ENCODE measurements around the gene CFTR. TPM values are rescaled to one million over a fixed set of nuclear protein-coding genes. Genes with fewer than 3 reads are reported as not detected.
"Not testable (repeated sequence)": the region's sequence is repeated elsewhere in the genome, so short reads cannot be mapped to it uniquely, and the experiment has no call there.

CFTR gene
- total RNA-seq, 1 experiment from 2014 or later = not detected

GRCh38 chr7:117683430-117684175, 203.8 kb downstream of the CFTR start:
- DNase-seq (ENCODE audit: low read depth) = peak; percentile 37

GRCh38 chr7:117685795-117686194, 206.0 kb downstream of the CFTR start:
- no peak for DNase-seq (ENCODE audit: low read depth)

GRCh38 chr7:117686311-117686935, 206.6 kb downstream of the CFTR start:
- no peak for DNase-seq (ENCODE audit: low read depth)

GRCh38 chr7:117688126-117688525, 208.3 kb downstream of the CFTR start:
- DNase-seq (ENCODE audit: low read depth) = no peak

- DNase-seq (ENCODE audit: low read depth) = no peak
These were observed 209.6 kb downstream of the CFTR start for GRCh38 chr7:117689406-117689805.

GRCh38 chr7:117690147-117690546, 210.3 kb downstream of the CFTR start:
- DNase-seq (ENCODE audit: low read depth) = no peak

GRCh38 chr7:117692338-117692737, 212.5 kb downstream of the CFTR start:
- no peak for DNase-seq (ENCODE audit: low read depth)

- no peak for DNase-seq (ENCODE audit: low read depth)
These were observed 218.2 kb downstream of the CFTR start for GRCh38 chr7:117698018-117698417.

- DNase-seq (ENCODE audit: low read depth) = no peak
These were observed 224.2 kb downstream of the CFTR start for GRCh38 chr7:117704063-117704462.

- DNase-seq (ENCODE audit: low read depth) = no peak
These were observed 225.8 kb downstream of the CFTR start for GRCh38 chr7:117705630-117706029.

- DNase-seq (ENCODE audit: low read depth) = peak; percentile 6
These were observed 226.4 kb downstream of the CFTR start for GRCh38 chr7:117706210-117706609.

- no peak for DNase-seq (ENCODE audit: low read depth)
These were observed 227.3 kb downstream of the CFTR start for GRCh38 chr7:117707080-117707479.

- DNase-seq (ENCODE audit: low read depth) = not testable (repeated sequence)
These were observed 228.3 kb downstream of the CFTR start for GRCh38 chr7:117708173-117708572.

GRCh38 chr7:117711556-117711955, 231.7 kb downstream of the CFTR start:
- DNase-seq (ENCODE audit: low read depth) = no peak

GRCh38 chr7:117715784-117716445, 236.1 kb downstream of the CFTR start:
- peak; percentile 52 for DNase-seq (ENCODE audit: low read depth)

- no peak for DNase-seq (ENCODE audit: low read depth)
These were observed 237.0 kb downstream of the CFTR start for GRCh38 chr7:117716707-117717299.

- no peak for DNase-seq (ENCODE audit: low read depth)
These were observed 237.5 kb downstream of the CFTR start for GRCh38 chr7:117717357-117717756.

Small RNAs within 50 kb of the gene (small RNA-seq; reads per million reads assigned to genes)
- not detected for gene AC000111.1
- gene AC000111.2 = not detected

Other genes starting within 250 kb of the CFTR start
- not detected in 2 replicates for gene WNT2, start 157.0 kb upstream of the CFTR start, total RNA-seq (2014; rRNA removed; shearing (Covaris generic))
- gene ASZ1, start 52.5 kb upstream of the CFTR start, total RNA-seq (2014; rRNA removed; shearing (Covaris generic)) = not detected in 2 replicates

Data from HT1080 (cell line).